IPS-15b (cell line): ENCODE results near the gene TMC1.
A peak's percentile ranks its signal among the peaks of the same experiment; 100 is the strongest.
"Not testable (repeated sequence)": the region's sequence is repeated elsewhere in the genome, so short reads cannot be mapped to it uniquely, and the experiment has no call there.

Experiments
- H3K27me3 ChIP-seq: one replicate; pipeline ENCODE4 v1.6.1; 2013; ENCODE audit warnings: low read length; ENCODE audit not compliant: control insufficient read depth, insufficient read depth
- H3K36me3 ChIP-seq: one replicate; pipeline ENCODE4 v1.6.1; 2013; ENCODE audit warnings: low read length; ENCODE audit not compliant: control insufficient read depth, insufficient read depth
- H3K4me1 ChIP-seq: one replicate; pipeline ENCODE4 v1.6.1; 2013; ENCODE audit warnings: mild to moderate bottlenecking, low read length; ENCODE audit not compliant: control insufficient read depth, insufficient read depth
- H3K4me3 ChIP-seq: one replicate; pipeline ENCODE4 v1.5.1; 2013; ENCODE audit warnings: low read depth, low read length
- H3K9ac ChIP-seq: one replicate; pipeline ENCODE4 v1.6.1; 2013; ENCODE audit warnings: low read depth, mild to moderate bottlenecking, low read length
- H3K9me3 ChIP-seq: one replicate; pipeline ENCODE4 v1.6.1; 2013; ENCODE audit warnings: mild to moderate bottlenecking, low read length; ENCODE audit not compliant: control insufficient read depth, insufficient read depth

The TMC1 gene

DNA sequence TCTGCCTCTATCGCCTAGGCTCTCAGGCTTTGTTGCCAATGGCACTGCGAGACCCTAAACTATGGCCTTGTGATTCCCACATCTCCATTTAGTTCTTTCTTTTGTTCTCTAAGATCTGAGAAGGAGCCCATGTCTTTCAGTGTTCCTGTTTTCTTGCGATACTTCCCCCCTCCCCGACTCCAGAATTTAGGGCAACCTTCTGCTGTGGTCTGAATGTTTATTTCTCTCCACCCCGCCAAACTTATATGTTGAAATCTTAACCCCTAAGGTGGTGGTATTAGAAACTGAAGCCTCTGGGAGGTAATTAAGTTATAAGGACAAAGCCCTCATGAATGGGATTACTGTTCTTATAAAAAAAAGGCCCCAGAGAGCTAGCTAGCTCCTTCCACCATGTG is 6.4 kb downstream of the TMC1 start:
- no peaks in the 10 kb centered on the region for H3K36me3 ChIP-seq
- peak overlapping the region; percentile 46 for H3K4me3 ChIP-seq
- H3K27me3 ChIP-seq, result no peaks in the 10 kb centered on the region
- peaks cover 13% of the 10 kb centered on the region for H3K4me1 ChIP-seq
- peak overlapping the region; percentile 90 for H3K9ac ChIP-seq
- H3K9me3 ChIP-seq, result no peaks in the 10 kb centered on the region

DNA sequence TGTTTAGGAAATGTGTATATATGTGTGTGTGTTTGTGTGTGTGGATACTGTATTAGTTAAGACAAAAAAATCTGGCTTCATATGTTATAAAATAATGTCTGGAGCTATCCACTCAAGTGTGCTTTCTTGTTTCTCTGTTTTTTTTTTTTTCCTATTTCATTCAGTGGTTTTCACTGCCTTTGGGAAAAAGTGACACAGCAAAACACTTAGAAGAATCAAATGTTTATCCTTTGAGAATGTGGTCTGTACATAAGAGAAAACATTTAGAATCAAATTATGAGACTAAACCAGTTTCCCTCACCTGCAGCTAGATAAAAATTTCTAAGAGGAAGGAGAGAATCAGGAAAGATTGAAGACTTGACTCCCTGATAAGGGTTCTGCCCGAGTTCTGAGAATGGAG is 8.1 kb downstream of the TMC1 start:
- no peaks in the 10 kb centered on the region for H3K36me3 ChIP-seq
- H3K9ac ChIP-seq, result no peak overlapping the region
- H3K9me3 ChIP-seq, result no peaks in the 10 kb centered on the region
- no peak overlapping the region for H3K4me3 ChIP-seq
- no peaks in the 10 kb centered on the region for H3K27me3 ChIP-seq
- H3K4me1 ChIP-seq, result peaks cover 13% of the 10 kb centered on the region

GRCh38 chr9:72533322-72533721 is 11.9 kb downstream of the TMC1 start:
- no peaks in the 10 kb centered on the region for H3K4me1 ChIP-seq
- H3K27me3 ChIP-seq, result no peaks in the 10 kb centered on the region
- H3K4me3 ChIP-seq, result no peak overlapping the region
- peaks cover 5% of the 10 kb centered on the region for H3K9me3 ChIP-seq
- no peaks in the 10 kb centered on the region for H3K36me3 ChIP-seq
- H3K9ac ChIP-seq, result no peak overlapping the region

- H3K27me3 ChIP-seq, result no peaks in the 10 kb centered on the region
- H3K4me1 ChIP-seq, result no peaks in the 10 kb centered on the region
- H3K4me3 ChIP-seq, result no peak overlapping the region
- no peak overlapping the region for H3K9ac ChIP-seq
- no peaks in the 10 kb centered on the region for H3K36me3 ChIP-seq
- peaks cover 5% of the 10 kb centered on the region for H3K9me3 ChIP-seq
Measured at GRCh38 chr9:72534931-72535330, 13.5 kb downstream of the TMC1 start.

GRCh38 chr9:72537011-72537545 is 15.7 kb downstream of the TMC1 start:
- Histone ChIP-seq H3K36me3 (no peaks in the 10 kb centered on the region), H3K4me1 (no peaks in the 10 kb centered on the region), H3K9ac (no peak overlapping the region), H3K27me3 (no peaks in the 10 kb centered on the region), H3K9me3 (peaks cover 5% of the 10 kb centered on the region), H3K4me3 (no peak overlapping the region)

- no peak overlapping the region for H3K4me3 ChIP-seq
- H3K36me3 ChIP-seq, result no peaks in the 10 kb centered on the region
- peaks cover 5% of the 10 kb centered on the region for H3K9me3 ChIP-seq
Measured at GRCh38 chr9:72537671-72538070, 16.3 kb downstream of the TMC1 start.

GRCh38 chr9:72538921-72539702 is 17.7 kb downstream of the TMC1 start:
- no peaks in the 10 kb centered on the region for H3K4me1 ChIP-seq

More at GRCh38 chr9:72537671-72538070, 16.3 kb downstream of the TMC1 start:
- no peaks in the 10 kb centered on the region for H3K27me3 ChIP-seq
- H3K9ac ChIP-seq, result no peak overlapping the region
- H3K4me1 ChIP-seq, result no peaks in the 10 kb centered on the region

DNA sequence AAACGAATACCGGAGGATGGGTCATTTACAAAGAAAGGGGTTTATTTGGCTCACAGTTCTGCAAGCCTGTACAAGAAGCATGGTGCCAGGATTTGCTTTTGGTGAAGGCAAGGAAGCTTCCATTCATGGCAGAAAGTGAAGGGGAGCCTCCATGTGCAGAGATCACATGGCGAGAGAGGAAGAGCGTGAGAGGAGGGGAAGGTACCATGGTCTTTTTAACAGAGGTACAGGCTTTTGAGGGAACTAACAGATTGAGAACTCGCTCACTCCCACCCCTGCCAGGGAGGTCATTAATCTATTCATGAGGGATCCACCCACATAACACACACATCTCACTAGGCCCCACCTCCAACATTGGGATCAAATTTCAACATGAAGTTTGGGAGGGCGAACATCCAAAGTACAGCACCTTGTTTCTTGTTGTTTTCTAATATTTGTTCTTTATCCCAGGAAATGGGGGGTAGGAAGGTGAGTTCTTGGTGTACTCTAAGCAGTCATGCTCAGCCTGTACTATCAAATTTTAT is 18.5 kb downstream of the TMC1 start:
- H3K36me3 ChIP-seq, result no peaks in the 10 kb centered on the region
- H3K4me3 ChIP-seq, result no peak overlapping the region
- peaks cover 5% of the 10 kb centered on the region for H3K9me3 ChIP-seq
- H3K27me3 ChIP-seq, result no peaks in the 10 kb centered on the region
- H3K9ac ChIP-seq, result no peak overlapping the region
- no peaks in the 10 kb centered on the region for H3K4me1 ChIP-seq

More at GRCh38 chr9:72538921-72539702, 17.7 kb downstream of the TMC1 start:
- Histone ChIP-seq H3K9me3 (peaks cover 5% of the 10 kb centered on the region), H3K36me3 (no peaks in the 10 kb centered on the region), H3K4me3 (no peak overlapping the region), H3K27me3 (no peaks in the 10 kb centered on the region), H3K9ac (no peak overlapping the region)

- Histone ChIP-seq H3K4me3 (no peak overlapping the region), H3K36me3 (no peaks in the 10 kb centered on the region), H3K27me3 (no peaks in the 10 kb centered on the region), H3K4me1 (no peaks in the 10 kb centered on the region), H3K9me3 (peaks cover 5% of the 10 kb centered on the region), H3K9ac (no peak overlapping the region)
Measured at GRCh38 chr9:72540348-72540873, 19.0 kb downstream of the TMC1 start.

DNA sequence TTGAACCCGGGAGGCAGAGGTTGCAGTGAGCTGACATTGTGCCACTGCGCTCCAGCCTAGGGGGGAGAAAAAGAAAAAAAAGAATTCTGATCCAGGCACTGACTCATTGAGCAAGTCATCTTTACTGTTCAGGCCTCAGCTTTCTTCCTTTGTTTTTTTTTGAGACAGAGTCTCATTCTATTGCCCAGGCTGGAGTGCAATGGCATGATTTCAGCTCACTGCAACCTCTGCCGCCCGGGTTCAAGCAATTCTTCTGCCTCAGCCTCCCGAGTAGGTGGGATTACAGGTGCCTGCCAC is 21.1 kb downstream of the TMC1 start:
- H3K4me1 ChIP-seq, result not testable (repeated sequence)

DNA sequence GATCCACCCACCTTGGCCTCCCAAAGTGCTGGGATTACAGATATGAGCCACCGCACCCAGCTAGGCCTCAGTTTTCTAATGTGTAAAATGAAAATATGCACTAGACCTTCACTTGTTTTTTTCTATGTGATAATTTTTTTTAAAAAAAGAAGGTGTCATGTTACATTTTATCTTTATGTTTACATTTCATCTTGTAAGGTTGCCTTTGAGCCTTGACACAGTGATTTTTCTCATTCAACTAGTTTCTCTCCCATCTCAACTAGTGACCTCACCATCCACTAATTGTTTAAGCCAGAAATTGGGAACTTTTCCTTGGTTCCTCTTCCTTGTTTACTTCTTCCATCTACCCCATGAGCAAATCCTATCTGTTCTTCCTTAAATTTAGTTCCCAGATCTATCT is 21.5 kb downstream of the TMC1 start:
- Histone ChIP-seq H3K4me1 (no peaks in the 10 kb centered on the region), H3K36me3 (no peaks in the 10 kb centered on the region), H3K9ac (no peak overlapping the region), H3K4me3 (no peak overlapping the region), H3K9me3 (no peaks in the 10 kb centered on the region), H3K27me3 (no peaks in the 10 kb centered on the region)

More for the DNA sequence above, 21.1 kb downstream of the TMC1 start:
- not testable (repeated sequence) for H3K4me3 ChIP-seq, H3K36me3 ChIP-seq, H3K9me3 ChIP-seq, H3K9ac ChIP-seq, H3K27me3 ChIP-seq

DNA sequence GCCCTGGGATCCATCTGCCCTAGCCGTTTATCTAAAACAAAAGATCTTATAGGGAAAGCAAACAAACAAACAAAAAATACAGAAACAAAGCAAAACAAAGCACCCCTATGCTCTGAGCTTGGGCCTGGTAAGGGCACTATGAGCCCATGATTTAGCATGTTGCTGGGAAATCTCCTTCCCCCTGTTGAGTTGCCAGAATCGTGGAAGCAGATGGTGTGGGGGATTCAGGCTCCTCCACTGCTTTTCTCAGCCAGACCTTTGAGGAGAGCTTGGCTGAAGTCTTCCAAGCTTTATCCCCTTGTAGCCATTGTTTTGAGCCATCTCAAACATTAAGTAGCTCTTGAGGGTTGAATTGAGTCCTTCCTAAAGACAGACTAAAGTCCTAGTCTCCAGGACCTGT is 29.9 kb downstream of the TMC1 start:
- Histone ChIP-seq H3K36me3 (no peaks in the 10 kb centered on the region), H3K4me1 (peaks cover 3% of the 10 kb centered on the region), H3K4me3 (no peak overlapping the region), H3K9me3 (no peaks in the 10 kb centered on the region), H3K9ac (no peak overlapping the region), H3K27me3 (no peaks in the 10 kb centered on the region)
